Measurements from ENCODE around the gene PSMG4.

DNA sequence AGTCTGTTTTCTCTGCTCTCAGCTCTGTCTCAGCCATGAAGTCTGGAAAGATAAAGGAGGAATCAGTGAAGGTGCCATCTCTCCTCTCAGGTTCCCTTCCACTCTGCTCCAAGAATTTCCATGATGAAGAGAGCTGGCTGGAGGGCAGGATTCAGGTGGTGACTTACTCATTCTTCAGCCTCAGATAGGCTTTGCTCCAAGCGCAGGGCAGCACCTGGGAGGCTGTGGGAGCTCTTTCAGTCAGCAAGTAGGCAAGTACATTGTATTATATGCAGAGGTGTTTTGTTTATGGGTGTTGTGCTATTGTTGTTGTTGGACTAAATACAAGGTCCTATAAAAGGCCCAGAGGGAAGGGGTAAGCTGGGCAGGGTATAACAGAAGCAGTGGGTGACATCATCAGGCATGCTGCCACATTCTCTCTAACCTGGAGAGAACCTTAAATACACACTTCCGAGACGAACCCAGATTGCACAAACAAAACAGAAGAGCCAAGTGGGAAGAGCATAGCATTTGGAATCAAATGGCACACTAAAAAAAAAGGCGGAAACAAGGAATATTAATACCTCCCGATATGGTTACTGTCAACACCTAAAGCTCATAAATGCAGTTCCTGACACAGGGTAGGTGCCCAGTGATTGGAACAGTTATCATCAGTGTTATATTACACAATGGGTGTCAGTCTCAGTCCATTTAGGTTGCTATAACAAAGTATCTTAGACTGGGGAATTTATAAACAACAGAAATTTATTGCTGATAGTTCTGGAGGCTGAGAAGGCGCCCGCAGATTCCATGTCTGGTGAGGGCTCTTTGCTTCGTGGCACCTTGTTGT lies 14.5 kb upstream of the PSMG4 start:
- TF ChIP-seq, protein P1, sequence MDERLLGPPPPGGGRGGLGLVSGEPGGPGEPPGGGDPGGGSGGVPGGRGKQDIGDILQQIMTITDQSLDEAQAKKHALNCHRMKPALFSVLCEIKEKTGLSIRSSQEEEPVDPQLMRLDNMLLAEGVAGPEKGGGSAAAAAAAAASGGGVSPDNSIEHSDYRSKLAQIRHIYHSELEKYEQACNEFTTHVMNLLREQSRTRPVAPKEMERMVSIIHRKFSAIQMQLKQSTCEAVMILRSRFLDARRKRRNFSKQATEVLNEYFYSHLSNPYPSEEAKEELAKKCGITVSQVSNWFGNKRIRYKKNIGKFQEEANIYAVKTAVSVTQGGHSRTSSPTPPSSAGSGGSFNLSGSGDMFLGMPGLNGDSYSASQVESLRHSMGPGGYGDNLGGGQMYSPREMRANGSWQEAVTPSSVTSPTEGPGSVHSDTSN (CRISPR knock-in tag; IDR thresholded peaks at IDR 0.05; ENCODE audit: low read depth) = no peak
- TF ChIP-seq, protein P1 (tag; conservative IDR thresholded peaks at IDR 0.05; ENCODE audit: low read depth) = no peak
- TF ChIP-seq, protein P2, sequence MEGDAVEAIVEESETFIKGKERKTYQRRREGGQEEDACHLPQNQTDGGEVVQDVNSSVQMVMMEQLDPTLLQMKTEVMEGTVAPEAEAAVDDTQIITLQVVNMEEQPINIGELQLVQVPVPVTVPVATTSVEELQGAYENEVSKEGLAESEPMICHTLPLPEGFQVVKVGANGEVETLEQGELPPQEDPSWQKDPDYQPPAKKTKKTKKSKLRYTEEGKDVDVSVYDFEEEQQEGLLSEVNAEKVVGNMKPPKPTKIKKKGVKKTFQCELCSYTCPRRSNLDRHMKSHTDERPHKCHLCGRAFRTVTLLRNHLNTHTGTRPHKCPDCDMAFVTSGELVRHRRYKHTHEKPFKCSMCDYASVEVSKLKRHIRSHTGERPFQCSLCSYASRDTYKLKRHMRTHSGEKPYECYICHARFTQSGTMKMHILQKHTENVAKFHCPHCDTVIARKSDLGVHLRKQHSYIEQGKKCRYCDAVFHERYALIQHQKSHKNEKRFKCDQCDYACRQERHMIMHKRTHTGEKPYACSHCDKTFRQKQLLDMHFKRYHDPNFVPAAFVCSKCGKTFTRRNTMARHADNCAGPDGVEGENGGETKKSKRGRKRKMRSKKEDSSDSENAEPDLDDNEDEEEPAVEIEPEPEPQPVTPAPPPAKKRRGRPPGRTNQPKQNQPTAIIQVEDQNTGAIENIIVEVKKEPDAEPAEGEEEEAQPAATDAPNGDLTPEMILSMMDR (IDR thresholded peaks at IDR 0.05 in 2 of 3, conservative IDR thresholded peaks at IDR 0.05 in 1 of 3; ENCODE audit: insufficient read depth in 2 of 3, low read depth in 1 of 3, low read length in 3 of 3) = no peak
